WTC11 (cell line): Measurements from ENCODE around the gene FBF1.
"Not testable (repeated sequence)": the region's sequence is repeated elsewhere in the genome, so short reads cannot be mapped to it uniquely, and the experiment has no call there.

Source experiments
- ATF3 ChIP-seq: sonication (generic); formaldehyde crosslinking; conservative IDR thresholded peaks from 2 replicates; pipeline ENCODE4 v1.8.1; 2022; ENCODE audit warnings: mild to moderate bottlenecking, missing genetic modification reagents
- CBFB ChIP-seq: sonication (generic); formaldehyde crosslinking; IDR thresholded peaks from 2 replicates; pipeline ENCODE4 v1.8.1; 2022; ENCODE audit warnings: mild to moderate bottlenecking, low read depth, missing genetic modification reagents
- CREM ChIP-seq: sonication (generic); formaldehyde crosslinking; IDR thresholded peaks from 2 replicates; pipeline ENCODE4 v1.8.1; 2022; ENCODE audit warnings: mild to moderate bottlenecking, missing genetic modification reagents, moderate library complexity
- CTCF ChIP-seq: fragments of 200-600 bp; IDR thresholded peaks from 2 replicates; pipeline ENCODE4 v1.8.0; 2022; ENCODE audit warnings: antibody characterized with exemption
- E2F4 ChIP-seq: sonication (generic); formaldehyde crosslinking; IDR thresholded peaks from 2 replicates; pipeline ENCODE4 v1.8.1; 2022; ENCODE audit warnings: low read depth, mild to moderate bottlenecking, moderate library complexity, missing genetic modification reagents, borderline replicate concordance
- GABPB1 ChIP-seq: sonication (generic); formaldehyde crosslinking; IDR thresholded peaks from 2 replicates; pipeline ENCODE4 v1.8.1; 2023; ENCODE audit warnings: mild to moderate bottlenecking, missing genetic modification reagents
- HMGA2 ChIP-seq: fragments of 250-450 bp; sonication (Bioruptor Pico); IDR thresholded peaks from 2 replicates; pipeline ENCODE4 v1.4.0; 2021; ENCODE audit warnings: mild to moderate bottlenecking, moderate library complexity
- MAX ChIP-seq: sonication (generic); formaldehyde crosslinking; IDR thresholded peaks from 2 replicates; pipeline ENCODE4 v1.8.0; 2022; ENCODE audit warnings: mild to moderate bottlenecking, missing genetic modification reagents
- MYBL2 ChIP-seq: sonication (generic); formaldehyde crosslinking; IDR thresholded peaks from 2 replicates; pipeline ENCODE4 v1.8.1; 2023; ENCODE audit warnings: mild to moderate bottlenecking, moderate library complexity, missing genetic modification reagents
- NR2C2 ChIP-seq: sonication (generic); formaldehyde crosslinking; IDR thresholded peaks from 2 replicates; pipeline ENCODE4 v1.8.0; 2022; ENCODE audit warnings: mild to moderate bottlenecking, missing genetic modification reagents
- PRDM15 ChIP-seq: sonication (generic); formaldehyde crosslinking; IDR thresholded peaks from 2 replicates; pipeline ENCODE4 v1.8.0; 2022; ENCODE audit warnings: missing genetic modification reagents
- ZBTB43 ChIP-seq: sonication (generic); formaldehyde crosslinking; IDR thresholded peaks from 2 replicates; pipeline ENCODE4 v1.8.1; 2023; ENCODE audit warnings: mild to moderate bottlenecking, missing genetic modification reagents
- ZNF281 ChIP-seq: sonication (generic); formaldehyde crosslinking; IDR thresholded peaks from 2 replicates; pipeline ENCODE4 v1.8.0; 2023; ENCODE audit warnings: mild to moderate bottlenecking, missing genetic modification reagents
- ZNF396 ChIP-seq: fragments of 250-450 bp; sonication (Bioruptor Pico); IDR thresholded peaks from 2 replicates; pipeline ENCODE4 v1.8.0; 2021; ENCODE audit warnings: mild to moderate bottlenecking, moderate library complexity, borderline replicate concordance

- TF ChIP-seq ZNF396; ZBTB43 (CRISPR knock-in tag); CREM (CRISPR knock-in tag); CTCF; MAX (CRISPR knock-in tag); NR2C2 (CRISPR knock-in tag); HMGA2 (CRISPR knock-in tag); GABPB1 (CRISPR knock-in tag); MYBL2; PRDM15 (CRISPR knock-in tag); CBFB (CRISPR knock-in tag); ZNF281 (CRISPR knock-in tag); E2F4 (CRISPR knock-in tag); ATF3 (CRISPR knock-in tag): not testable (repeated sequence)
Observed at GRCh38 chr17:75870228-75870627, 70.6 kb downstream of the FBF1 start.
